NCI-H524 treated with DMSO at 0.1 percent for 48 hours (cell line): ENCODE data around the gene ADAMTS17.

Experiments used
- DNase-seq: peaks from one replicate; lab custom pipeline; 2025; lab: John Stamatoyannopoulos, UW

The ADAMTS17 gene

GRCh38 chr15:100022391-100022790, 319.4 kb downstream of the ADAMTS17 start:
- no peak for DNase-seq

- no peak for DNase-seq
These were observed 320.1 kb downstream of the ADAMTS17 start for GRCh38 chr15:100021653-100022052.

GRCh38 chr15:100020614-100021013, 321.2 kb downstream of the ADAMTS17 start:
- DNase-seq: no peak

- no peak for DNase-seq
These were observed 321.6 kb downstream of the ADAMTS17 start for GRCh38 chr15:100020189-100020588.

GRCh38 chr15:100019601-100020000, 322.2 kb downstream of the ADAMTS17 start:
- no peak for DNase-seq

GRCh38 chr15:100018191-100018590, 323.6 kb downstream of the ADAMTS17 start:
- no peak for DNase-seq

GRCh38 chr15:100017140-100017539, 324.6 kb downstream of the ADAMTS17 start:
- no peak for DNase-seq

- DNase-seq: no peak
These were observed 325.1 kb downstream of the ADAMTS17 start for GRCh38 chr15:100016632-100017031.

GRCh38 chr15:100011235-100011634, 330.5 kb downstream of the ADAMTS17 start:
- DNase-seq: no peak

GRCh38 chr15:100009372-100009771, 332.4 kb downstream of the ADAMTS17 start:
- no peak for DNase-seq

GRCh38 chr15:100008258-100008657, 333.5 kb downstream of the ADAMTS17 start:
- DNase-seq: no peak

- no peak for DNase-seq
These were observed 334.2 kb downstream of the ADAMTS17 start for GRCh38 chr15:100007609-100008008.

- no peak for DNase-seq
These were observed 336.1 kb downstream of the ADAMTS17 start for GRCh38 chr15:100005715-100006114.

GRCh38 chr15:100005013-100005412, 336.8 kb downstream of the ADAMTS17 start:
- DNase-seq: no peak

GRCh38 chr15:100002787-100003536, 338.8 kb downstream of the ADAMTS17 start:
- no peak for DNase-seq

- no peak for DNase-seq
These were observed 339.6 kb downstream of the ADAMTS17 start for GRCh38 chr15:100002086-100002620.

- DNase-seq: no peak
These were observed 340.4 kb downstream of the ADAMTS17 start for GRCh38 chr15:100001405-100001804.

- DNase-seq: no peak
These were observed 342.3 kb downstream of the ADAMTS17 start for GRCh38 chr15:99999282-100000070.

GRCh38 chr15:99998661-99999101, 343.1 kb downstream of the ADAMTS17 start:
- no peak for DNase-seq

GRCh38 chr15:99997112-99997651, 344.6 kb downstream of the ADAMTS17 start:
- no peak for DNase-seq

- DNase-seq: no peak
These were observed 345.1 kb downstream of the ADAMTS17 start for GRCh38 chr15:99996660-99997059.

GRCh38 chr15:99995543-99995942, 346.2 kb downstream of the ADAMTS17 start:
- DNase-seq: no peak

GRCh38 chr15:99994849-99995248, 346.9 kb downstream of the ADAMTS17 start:
- no peak for DNase-seq
